GM21529 (cell line): Measurements from ENCODE around the gene EXT2.

Experiments
- ATAC-seq: cut with Tn5 transposase; IDR thresholded peaks from one replicate; pipeline ENCODE4 v1.9.1; 2021; ENCODE audit not compliant: unreplicated experiment

Gene EXT2

GRCh38 chr11:44083906-44084305, 11.6 kb upstream of the EXT2 start:
- no peak for ATAC-seq

DNA sequence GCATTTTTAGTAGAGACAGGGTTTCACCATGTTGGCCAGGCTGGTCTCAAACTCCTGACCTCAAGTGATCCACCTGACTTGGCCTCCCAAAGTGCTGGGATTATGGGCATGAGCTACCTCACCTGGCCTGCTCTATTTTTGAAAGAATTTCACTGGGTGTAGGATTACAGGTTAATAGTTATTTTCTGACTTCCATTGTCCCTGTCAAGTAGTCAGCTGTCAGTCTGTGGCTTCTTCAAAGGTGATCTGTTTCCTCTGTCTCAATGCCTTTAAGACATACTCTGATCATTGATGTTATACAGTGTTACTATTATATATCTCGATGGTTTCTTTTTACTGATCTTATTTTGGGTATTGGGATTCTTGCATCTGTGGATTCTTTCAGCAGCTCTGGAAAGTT, 10.1 kb upstream of the EXT2 start:
- no peak for ATAC-seq

- ATAC-seq = no peak
These were observed 7.1 kb upstream of the EXT2 start for GRCh38 chr11:44088377-44088776.

GRCh38 chr11:44088871-44089270, 6.6 kb upstream of the EXT2 start:
- no peak for ATAC-seq

GRCh38 chr11:44090539-44090938, 4.9 kb upstream of the EXT2 start:
- no peak for ATAC-seq

DNA sequence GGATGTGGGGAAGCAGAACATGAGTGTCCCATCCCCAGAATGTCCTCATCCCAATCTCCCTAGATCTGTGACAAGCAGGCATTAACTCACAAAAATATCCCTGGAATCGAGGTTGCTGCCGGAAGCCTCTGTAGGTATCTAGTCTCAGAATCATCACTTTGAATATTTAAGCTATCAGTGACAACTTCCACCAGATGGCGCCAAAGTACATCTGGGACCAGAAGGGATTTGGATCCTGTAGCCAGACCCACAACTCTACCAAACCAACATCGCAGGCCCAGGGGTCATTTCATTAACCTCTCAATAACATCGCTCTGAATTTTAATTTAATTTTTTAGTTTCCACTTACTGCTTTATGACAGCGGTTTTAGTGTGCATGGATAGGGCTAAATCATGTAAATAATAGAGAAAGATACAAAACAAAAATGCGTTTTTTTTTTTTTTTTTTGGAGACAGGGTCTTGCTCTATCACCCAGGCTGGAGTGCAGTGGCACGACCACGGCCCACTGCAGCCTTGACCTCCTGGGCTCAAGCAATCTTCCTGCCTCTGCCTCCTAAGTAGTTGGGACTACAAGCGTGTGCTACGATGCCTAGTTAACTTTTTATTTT, 1.1 kb upstream of the EXT2 start:
- ATAC-seq = no peak

DNA sequence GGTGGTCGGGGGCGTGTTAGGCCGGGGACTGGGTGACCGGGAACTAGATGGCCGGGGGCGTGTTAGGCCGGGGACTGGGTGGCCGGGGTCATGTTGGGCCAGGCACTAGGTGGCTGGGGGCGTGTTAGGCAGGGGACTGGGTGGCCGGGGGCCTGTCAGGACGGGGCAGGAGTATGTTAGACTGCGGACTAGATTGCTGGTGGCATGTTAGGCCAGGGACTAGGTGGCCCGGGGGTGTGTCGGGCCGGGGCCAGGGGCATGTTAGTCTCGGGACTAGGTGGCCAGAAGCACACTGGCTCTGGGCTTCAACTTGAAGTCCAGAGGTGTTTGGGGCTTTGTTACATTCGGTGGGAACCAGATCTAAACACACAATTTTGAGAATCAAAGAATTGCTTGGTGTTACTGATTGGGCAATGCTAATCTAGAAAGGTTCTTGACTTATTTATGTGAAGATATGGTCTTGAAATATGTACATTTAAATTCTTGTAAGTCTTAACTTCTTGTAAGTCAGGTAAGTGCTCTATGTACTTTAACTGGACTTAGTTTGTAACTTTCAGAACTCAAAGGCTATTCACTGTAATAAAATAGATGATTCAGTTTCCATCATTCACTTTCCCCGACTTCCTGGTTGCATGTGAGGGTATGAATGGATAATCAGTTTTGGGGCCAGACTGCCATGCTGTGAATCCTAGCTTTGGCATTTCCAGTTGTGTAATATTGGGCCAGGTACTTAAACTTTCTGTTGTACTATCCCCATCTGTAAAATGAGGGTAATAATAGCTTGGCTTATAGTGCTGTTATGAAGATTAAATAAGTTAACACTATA, 1.1 kb downstream of the EXT2 start:
- peak; percentile 1 for ATAC-seq

DNA sequence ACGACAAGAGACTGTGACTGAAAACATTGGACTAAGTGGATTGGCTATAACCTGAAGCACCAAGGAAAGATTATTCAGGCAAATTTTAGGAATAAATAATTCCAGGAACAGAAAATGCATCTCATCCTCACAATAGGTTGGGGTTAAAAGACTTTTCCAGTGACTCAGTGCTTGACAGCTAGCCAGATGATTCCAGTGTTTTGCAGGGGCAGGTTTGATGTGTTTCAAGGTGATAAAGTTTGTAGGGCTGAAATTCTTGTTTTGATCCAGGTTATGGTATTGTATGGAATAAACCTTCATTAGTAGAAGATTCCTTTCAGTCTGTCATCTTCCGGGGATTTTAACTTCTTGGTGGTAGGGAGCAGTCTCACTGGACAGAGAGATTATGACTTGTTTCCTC, 2.3 kb downstream of the EXT2 start:
- no peak for ATAC-seq

- no peak for ATAC-seq
These were observed 5.6 kb downstream of the EXT2 start for GRCh38 chr11:44101098-44101497.

GRCh38 chr11:44104481-44105294, 9.2 kb downstream of the EXT2 start:
- no peak for ATAC-seq

GRCh38 chr11:44108260-44108659, 12.8 kb downstream of the EXT2 start:
- ATAC-seq = no peak

DNA sequence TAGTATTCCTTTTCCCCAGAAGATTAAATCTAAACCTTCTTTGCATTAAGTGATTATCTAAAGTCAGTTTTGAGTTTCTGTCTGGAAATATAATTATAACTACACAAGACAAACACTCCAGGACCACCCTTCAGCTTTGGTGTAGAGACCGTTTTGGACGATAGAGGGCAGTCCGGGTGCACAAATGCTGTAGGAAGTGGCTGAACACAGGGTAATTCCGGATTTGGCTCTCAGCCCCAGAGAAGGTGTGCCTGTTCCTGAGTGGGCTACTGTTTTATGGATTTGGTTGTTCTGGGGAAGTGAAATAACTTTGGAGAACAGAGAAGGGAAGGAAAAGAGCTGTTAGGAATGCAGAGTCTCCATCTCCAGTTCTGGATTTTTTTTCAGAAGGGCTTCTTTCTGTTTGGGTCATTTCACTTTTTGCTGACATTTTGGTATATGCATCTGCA, 14.8 kb downstream of the EXT2 start:
- peak; percentile 95 for ATAC-seq

DNA sequence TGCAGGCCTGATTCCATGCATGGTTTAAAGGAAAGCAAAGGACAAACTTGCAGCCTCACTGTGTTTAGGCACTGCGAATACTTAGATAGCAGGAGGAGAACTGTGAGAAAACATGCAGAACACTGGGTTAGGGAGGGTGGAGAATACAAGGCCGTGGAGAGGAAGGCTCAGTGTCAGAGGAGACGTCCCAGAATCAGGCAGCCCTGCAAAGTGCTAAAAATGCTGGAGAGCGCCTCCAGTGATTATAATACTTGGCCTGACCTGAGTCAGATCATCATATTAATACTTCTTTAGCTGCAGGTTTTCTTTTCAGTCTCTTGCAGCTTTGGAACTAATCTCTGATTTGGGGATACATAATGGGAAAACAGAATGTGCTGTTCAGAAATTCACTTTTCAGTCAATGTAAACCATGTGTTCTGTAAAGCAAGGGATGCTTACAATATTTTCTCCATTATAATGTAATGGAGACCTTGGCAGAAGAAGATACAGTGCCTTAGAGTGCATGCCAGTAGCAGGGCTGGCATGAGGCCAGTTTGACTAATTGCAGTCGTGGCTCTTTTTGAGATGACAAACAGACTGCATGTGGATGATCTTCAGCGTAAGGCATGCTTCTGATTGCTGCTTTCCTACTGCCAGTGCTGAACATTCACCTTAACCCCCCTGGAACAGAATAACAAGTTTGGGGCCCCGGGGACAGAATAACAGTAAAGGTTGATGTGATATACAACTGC, 16.8 kb downstream of the EXT2 start:
- ATAC-seq = no peak

DNA sequence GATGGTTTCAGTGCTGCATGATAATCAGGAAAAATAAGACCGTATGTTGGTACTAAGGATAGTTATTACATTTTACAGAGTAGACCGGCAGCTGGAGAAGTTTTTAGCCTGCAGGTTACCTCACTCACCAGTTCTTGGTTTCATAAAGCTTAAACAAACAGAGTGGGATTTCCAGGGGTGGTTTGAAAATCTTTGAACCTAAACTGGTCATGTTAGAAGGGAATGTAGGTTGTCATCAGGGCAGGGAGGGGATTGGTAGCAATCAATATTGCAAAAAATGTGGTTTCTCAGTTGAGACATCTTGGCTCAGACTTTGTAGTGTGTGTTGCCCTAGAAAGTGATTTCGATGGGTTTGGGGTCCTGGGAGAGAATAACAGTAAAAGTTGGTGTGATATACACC, 17.5 kb downstream of the EXT2 start:
- no peak for ATAC-seq

DNA sequence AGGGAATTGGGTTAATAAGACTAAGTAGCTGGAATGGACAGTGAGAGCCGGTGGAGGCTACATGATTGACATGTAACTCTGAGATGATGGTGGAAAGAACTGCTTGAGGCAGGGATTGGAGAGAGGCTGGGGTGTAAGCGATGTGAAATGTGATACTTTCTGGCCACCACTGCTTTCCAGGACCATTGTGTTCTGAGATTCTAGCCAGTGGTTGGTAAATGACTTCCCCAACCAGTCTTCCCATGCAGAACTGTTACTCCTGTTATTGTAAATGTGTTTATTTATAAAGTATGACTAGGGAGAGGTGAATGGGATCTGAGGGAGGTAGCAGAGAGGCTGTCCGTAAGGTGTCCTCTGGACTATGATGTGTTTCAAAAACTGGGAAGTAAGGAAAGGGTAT, 18.1 kb downstream of the EXT2 start:
- no peak for ATAC-seq

DNA sequence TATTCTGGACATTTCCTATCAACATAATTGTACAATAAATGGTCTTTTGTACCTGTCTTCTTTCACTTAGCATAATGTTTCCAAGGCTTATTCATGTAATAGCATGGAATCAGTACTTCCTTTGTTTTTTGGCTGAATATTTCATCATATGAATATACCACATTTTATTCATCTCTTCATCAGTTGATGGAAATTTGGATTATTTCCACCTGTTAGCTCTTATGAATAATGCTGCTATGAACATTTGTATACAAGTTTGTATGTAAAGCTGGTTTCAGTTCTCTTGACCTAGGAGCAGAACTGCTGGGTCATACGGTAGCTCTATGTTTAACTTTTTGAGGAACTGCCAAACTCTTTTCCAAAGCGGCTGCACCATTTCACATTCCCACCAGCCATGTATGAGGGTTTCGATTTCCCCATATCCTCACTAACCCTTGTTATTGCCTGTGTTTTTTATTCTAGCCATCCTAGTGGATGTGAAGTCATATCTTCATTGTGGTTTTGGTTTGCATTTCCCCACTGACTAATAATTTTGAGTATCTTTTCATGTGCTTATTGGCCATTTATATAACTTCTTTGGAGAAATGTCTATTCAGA, 20.9 kb downstream of the EXT2 start:
- ATAC-seq = no peak

GRCh38 chr11:44120169-44120568, 24.7 kb downstream of the EXT2 start:
- no peak for ATAC-seq

DNA sequence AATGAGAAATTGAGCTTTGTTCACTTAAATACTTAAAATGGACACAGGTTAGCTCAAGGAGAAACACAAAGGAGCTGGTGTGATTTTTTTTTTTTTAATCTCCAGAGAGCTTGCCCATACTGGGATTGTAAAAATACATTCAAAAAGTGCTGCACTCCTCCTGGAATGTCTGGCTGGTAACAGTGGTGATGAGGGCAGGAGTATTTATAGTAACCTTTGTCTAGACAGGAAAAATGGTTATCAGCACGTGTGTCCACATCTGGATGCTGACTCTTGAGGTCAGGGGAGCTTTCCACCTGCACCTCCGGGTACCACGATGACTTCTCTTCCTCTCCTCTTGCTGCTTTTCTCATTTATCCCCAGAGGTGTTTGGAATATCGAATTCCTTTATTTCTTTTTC, 30.1 kb downstream of the EXT2 start:
- ATAC-seq = no peak

GRCh38 chr11:44126304-44126703, 30.8 kb downstream of the EXT2 start:
- no peak for ATAC-seq

- ATAC-seq = no peak
These were observed 31.7 kb downstream of the EXT2 start for GRCh38 chr11:44127130-44127529.

DNA sequence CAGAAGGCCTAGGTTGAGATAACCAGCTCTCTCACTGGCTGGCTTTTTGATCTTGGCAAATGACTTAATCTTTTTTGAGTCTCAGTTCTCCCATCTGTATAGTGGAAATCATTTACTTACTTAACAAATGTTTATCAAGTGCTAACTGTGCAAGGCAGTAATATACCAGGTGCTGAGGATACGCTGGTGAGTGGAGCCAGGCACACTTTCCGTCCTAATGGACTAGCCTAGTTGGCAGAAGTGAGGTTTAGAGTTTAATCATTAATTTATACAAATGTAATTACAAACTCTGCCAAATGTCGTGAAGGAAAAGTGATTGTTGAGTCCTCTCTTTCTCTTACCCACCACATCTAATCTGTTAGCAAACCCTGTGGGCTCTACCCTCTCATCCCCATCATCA, 33.3 kb downstream of the EXT2 start:
- no peak for ATAC-seq
